Neural cell (in vitro differentiated cells): ENCODE data around the gene MYLK3. TPM values are rescaled to one million over a fixed set of nuclear protein-coding genes. Genes with fewer than 3 reads are reported as not detected.

ENCODE experiments used
- H2AFZ ChIP-seq: fragments of 200-600, 300-800 bp; sonication (generic), shearing (Covaris generic); 2 replicates; pipeline ENCODE4 v1.6.0; 2014; ENCODE audit warnings: low read depth, mild to moderate bottlenecking, antibody characterized with exemption, low read length, moderate library complexity
- H3F3A ChIP-seq: fragments of 200-600 bp; shearing (Covaris generic); 2 replicates; pipeline ENCODE4 v1.6.1; 2016; ENCODE audit warnings: mild to moderate bottlenecking, moderate library complexity, mixed read lengths, antibody characterized with exemption, low read length; ENCODE audit not compliant: insufficient read depth, poor library complexity, severe bottlenecking
- H3K27ac ChIP-seq: fragments of 200-600, 300-800 bp; sonication (generic), shearing (Covaris generic); 2 replicates; pipeline ENCODE4 v1.5.1; 2014; ENCODE audit warnings: mild to moderate bottlenecking, low read length, moderate library complexity
- H3K27me3 ChIP-seq: fragments of 300-800, 200-600 bp; sonication (generic), shearing (Covaris generic); 2 replicates; pipeline ENCODE4 v1.6.0; 2014; ENCODE audit warnings: mild to moderate bottlenecking, low read depth, low read length, moderate library complexity; ENCODE audit not compliant: insufficient read depth
- H3K36me3 ChIP-seq: fragments of 300-800, 200-600 bp; sonication (generic), shearing (Covaris generic); 2 replicates; pipeline ENCODE4 v1.5.1; 2014; ENCODE audit warnings: mild to moderate bottlenecking, antibody characterized with exemption, low read length, moderate library complexity; ENCODE audit not compliant: insufficient read depth
- H3K4me2 ChIP-seq: fragments of 300-800, 200-600 bp; sonication (generic), shearing (Covaris generic); 2 replicates; pipeline ENCODE4 v1.6.0; 2014; ENCODE audit warnings: mild to moderate bottlenecking, low read length
- H3K4me3 ChIP-seq: fragments of 300-800, 200-600 bp; sonication (generic), shearing (Covaris generic); 2 replicates; pipeline ENCODE4 v1.5.1; 2014; ENCODE audit warnings: mild to moderate bottlenecking, low read length, moderate library complexity
- H3K79me2 ChIP-seq: fragments of 200-600 bp; shearing (Covaris generic); replicated peaks from 2 replicates; pipeline ENCODE4 v1.6.0; 2014; ENCODE audit warnings: mild to moderate bottlenecking, low read length, moderate library complexity; ENCODE audit not compliant: insufficient read depth
- H3K9ac ChIP-seq: fragments of 300-800, 200-600 bp; sonication (generic), shearing (Covaris generic); 2 replicates; pipeline ENCODE4 v1.6.1; 2016; ENCODE audit warnings: mild to moderate bottlenecking, low read length, mixed read lengths
- H3K9me2 ChIP-seq: fragments of 200-600 bp; shearing (Covaris generic); 2 replicates; pipeline ENCODE4 v1.6.1; 2016; ENCODE audit warnings: mild to moderate bottlenecking, low read length, mixed read lengths; ENCODE audit not compliant: insufficient read depth
- H3K9me3 ChIP-seq: fragments of 200-600, 300-800 bp; sonication (generic), shearing (Covaris generic); 2 replicates; pipeline ENCODE4 v1.6.1; 2016; ENCODE audit warnings: mild to moderate bottlenecking, mixed run types, low read length, moderate library complexity, mixed read lengths
- H4K20me1 ChIP-seq: fragments of 200-600 bp; shearing (Covaris generic); 2 replicates; pipeline ENCODE4 v1.6.1; 2016; ENCODE audit warnings: mild to moderate bottlenecking, mixed run types; ENCODE audit not compliant: insufficient read depth
- CTCF ChIP-seq: fragments of 450-650 bp; IDR thresholded peaks from 2 replicates; pipeline ENCODE4 v1.5.1; 2014; ENCODE audit warnings: antibody characterized with exemption, mild to moderate bottlenecking, moderate library complexity; ENCODE audit not compliant: poor library complexity, severe bottlenecking
- EP300 ChIP-seq: fragments of 450-650 bp; conservative IDR thresholded peaks from 2 replicates; pipeline ENCODE4 v1.6.1; 2014; ENCODE audit warnings: antibody characterized with exemption, mild to moderate bottlenecking, moderate library complexity; ENCODE audit not compliant: poor library complexity, severe bottlenecking
- EZH2 ChIP-seq: fragments of 200-600, 300-800 bp; shearing (Covaris generic), sonication (generic); IDR thresholded peaks from 2 replicates; pipeline ENCODE4 v1.6.1; 2014; ENCODE audit warnings: antibody characterized with exemption, low read length, borderline replicate concordance, mild to moderate bottlenecking; ENCODE audit not compliant: insufficient read depth, poor library complexity, severe bottlenecking
- MXI1 ChIP-seq: fragments of 450-650 bp; conservative IDR thresholded peaks from 2 replicates; pipeline ENCODE4 v1.6.1; 2014; ENCODE audit warnings: antibody characterized with exemption, mild to moderate bottlenecking; ENCODE audit not compliant: poor library complexity, severe bottlenecking
- POLR2AphosphoS5 ChIP-seq: IDR thresholded peaks from 2 replicates; pipeline ENCODE4 v1.6.1; 2012
- RAD21 ChIP-seq: fragments of 450-650 bp; conservative IDR thresholded peaks from 2 replicates; pipeline ENCODE4 v1.6.1; 2014; ENCODE audit warnings: antibody characterized with exemption, mild to moderate bottlenecking, moderate library complexity
- REST ChIP-seq: IDR thresholded peaks from 2 replicates; pipeline ENCODE4 v1.6.1; 2012; ENCODE audit warnings: borderline replicate concordance
- SMC3 ChIP-seq: fragments of 450-650 bp; conservative IDR thresholded peaks from 2 replicates; pipeline ENCODE4 v1.6.1; 2014; ENCODE audit warnings: antibody characterized with exemption, mild to moderate bottlenecking, moderate library complexity; ENCODE audit not compliant: poor library complexity
- TAF1 ChIP-seq: IDR thresholded peaks from 2 replicates; pipeline ENCODE4 v1.6.1; 2012; ENCODE audit warnings: low read depth
- polyA plus RNA-seq: library from polyadenylated mRNA; depleted of rRNA; stranded (reverse); fragments of >200 nt; gene quantifications from 2 replicates; pipeline ENCODE4 v1.2.3, GENCODE V29; 2014

The MYLK3 gene
- polyA plus RNA-seq, 1 donor from 2014 or later, result 0.07 TPM

GRCh38 chr16:46783800-46784199 is 35.7 kb upstream of the MYLK3 start:
- no peaks in the 10 kb centered on the region for H4K20me1 ChIP-seq
- H3K27ac ChIP-seq, result no peak overlapping the region
- H3K9me2 ChIP-seq, result no peaks in the 10 kb centered on the region
- TF ChIP-seq MXI1 (no peak), REST (no peak), POLR2AphosphoS5 (no peak), RAD21 (no peak), TAF1 (no peak), EZH2 (no peak), CTCF (no peak), SMC3 (no peak), EP300 (no peak)
- no peaks in the 10 kb centered on the region for H3K36me3 ChIP-seq
- H3K9ac ChIP-seq, result no peak overlapping the region
- no peaks in the 10 kb centered on the region for H3K9me3 ChIP-seq
- H3K4me2 ChIP-seq, result no peak overlapping the region
- H3K79me2 ChIP-seq, result no peaks in the 10 kb centered on the region
- H3K4me3 ChIP-seq, result no peak overlapping the region
- H3K27me3 ChIP-seq, result no peaks in the 10 kb centered on the region
- H2AFZ ChIP-seq, result no peak overlapping the region
- no peaks in the 10 kb centered on the region for H3F3A ChIP-seq

- Histone ChIP-seq H3K9ac (no peak overlapping the region), H3K27ac (no peak overlapping the region), H3F3A (no peaks in the 10 kb centered on the region), H3K9me2 (no peaks in the 10 kb centered on the region), H3K4me2 (no peak overlapping the region), H3K9me3 (no peaks in the 10 kb centered on the region), H4K20me1 (no peaks in the 10 kb centered on the region), H3K27me3 (no peaks in the 10 kb centered on the region), H2AFZ (no peak overlapping the region), H3K79me2 (no peaks in the 10 kb centered on the region), H3K4me3 (no peak overlapping the region), H3K36me3 (no peaks in the 10 kb centered on the region)
- TF ChIP-seq TAF1 (no peak), EP300 (no peak), REST (no peak), RAD21 (no peak), CTCF (no peak), POLR2AphosphoS5 (no peak), EZH2 (no peak), SMC3 (no peak), MXI1 (no peak)
Observed at GRCh38 chr16:46782320-46782719, 34.2 kb upstream of the MYLK3 start.
